ENCODE results near the gene CYP27B1. TPM values are rescaled to one million over a fixed set of nuclear protein-coding genes. Genes with fewer than 3 reads are reported as not detected.

Gene CYP27B1
- total and polyA plus RNA-seq, 2 donors from 2014 or later, result 3.5 to 33.4 TPM

- FAIRE-seq (no peak), DNase-seq (no peak)
- H3K9ac ChIP-seq (ENCODE audit: low read length in 3 of 3), result no peak overlapping the region
- peaks cover 20% of the 10 kb centered on the region for H3K27me3 ChIP-seq (ENCODE audit: control insufficient read depth, insufficient read depth, low read length)
- H3K27ac ChIP-seq (ENCODE audit: low read depth in 2 of 2, low read length in 2 of 2), result no peak overlapping the region
- intact Hi-C loops (cut with DNase I), result no loop called here
- no peak overlapping the region for H3K4me3 ChIP-seq (ENCODE audit: low read length in 3 of 3)
- peaks cover 0 to 10% (median 9%) of the 10 kb centered on the region in 3 donors for H3K4me1 ChIP-seq (ENCODE audit: control insufficient read depth in 2 of 3, insufficient read depth in 2 of 3, low read depth in 1 of 3, low read length in 3 of 3)
- H3K9me3 ChIP-seq (ENCODE audit: control insufficient read depth in 2 of 3, insufficient read depth in 1 of 3, low read length in 3 of 3), result no peaks in the 10 kb centered on the region
- no peak for TF ChIP-seq CTCF (IDR thresholded peaks at IDR 0.05; ENCODE audit: borderline replicate concordance, extremely low read depth, insufficient read depth)
- no peaks in the 10 kb centered on the region for H3K36me3 ChIP-seq (ENCODE audit: control insufficient read depth in 2 of 3, insufficient read depth in 3 of 3, low read length in 3 of 3)
Observed at GRCh38 chr12:57740656-57741412, 26.0 kb downstream of the CYP27B1 start.

- Histone ChIP-seq H3K9ac (ENCODE audit: low read length in 3 of 3) (no peak overlapping the region), H3K4me1 (ENCODE audit: control insufficient read depth in 2 of 3, insufficient read depth in 2 of 3, low read depth in 1 of 3, low read length in 3 of 3) (peaks cover 0 to 7% (median 4%) of the 10 kb centered on the region in 3 donors), H3K36me3 (ENCODE audit: control insufficient read depth in 2 of 3, insufficient read depth in 3 of 3, low read length in 3 of 3) (no peaks in the 10 kb centered on the region), H3K27me3 (ENCODE audit: control insufficient read depth, insufficient read depth, low read length) (peaks cover 28% of the 10 kb centered on the region), H3K4me3 (ENCODE audit: low read length in 3 of 3) (no peak overlapping the region), H3K27ac (ENCODE audit: low read depth in 2 of 2, low read length in 2 of 2) (no peak overlapping the region), H3K9me3 (ENCODE audit: control insufficient read depth in 2 of 3, insufficient read depth in 1 of 3, low read length in 3 of 3) (no peaks in the 10 kb centered on the region)
- intact Hi-C loops (cut with DNase I), result no loop called here
- no peak for TF ChIP-seq CTCF (IDR thresholded peaks at IDR 0.05; ENCODE audit: borderline replicate concordance, extremely low read depth, insufficient read depth)
- DNase-seq, result no peak
- FAIRE-seq, result no peak
Observed at GRCh38 chr12:57739914-57740538, 26.9 kb downstream of the CYP27B1 start.

GRCh38 chr12:57739387-57739786, 27.5 kb downstream of the CYP27B1 start:
- TF ChIP-seq CTCF (IDR thresholded peaks at IDR 0.05; ENCODE audit: borderline replicate concordance, extremely low read depth, insufficient read depth), result no peak
- intact Hi-C loops (cut with DNase I), result no loop called here
- Histone ChIP-seq H3K9ac (ENCODE audit: low read length in 3 of 3) (no peak overlapping the region), H3K9me3 (ENCODE audit: control insufficient read depth in 2 of 3, insufficient read depth in 1 of 3, low read length in 3 of 3) (no peaks in the 10 kb centered on the region), H3K36me3 (ENCODE audit: control insufficient read depth in 2 of 3, insufficient read depth in 3 of 3, low read length in 3 of 3) (no peaks in the 10 kb centered on the region), H3K4me3 (ENCODE audit: low read length in 3 of 3) (no peak overlapping the region), H3K27me3 (ENCODE audit: control insufficient read depth, insufficient read depth, low read length) (peaks cover 34% of the 10 kb centered on the region), H3K27ac (ENCODE audit: low read depth in 2 of 2, low read length in 2 of 2) (no peak overlapping the region), H3K4me1 (ENCODE audit: control insufficient read depth in 2 of 3, insufficient read depth in 2 of 3, low read depth in 1 of 3, low read length in 3 of 3) (peaks cover 0 to 7% (median 4%) of the 10 kb centered on the region in 3 donors)
- FAIRE-seq (no peak), DNase-seq (no peak)

Measured in kidney (tissue), 14 donors.